ENCODE measurements around the gene SF1.

SF1 gene

GRCh38 chr11:64739871-64740270, 38.5 kb downstream of the SF1 start:
- DNase-seq (ENCODE audit: low read depth in 1 of 2, low spot score in 1 of 2) = no peak
- TF ChIP-seq POLR2AphosphoS5 (IDR thresholded peaks at IDR 0.05; ENCODE audit: low read depth) = no peak
- no peak for TF ChIP-seq SPI1 (IDR thresholded peaks at IDR 0.05; ENCODE audit: borderline replicate concordance, low read depth)
- no peak for TF ChIP-seq REST (IDR thresholded peaks at IDR 0.05; ENCODE audit: insufficient replicate concordance, low read depth)
- no peak for TF ChIP-seq CTCF (IDR thresholded peaks at IDR 0.05; ENCODE audit: insufficient read depth, low read length)
- no peak for TF ChIP-seq GABPA (IDR thresholded peaks at IDR 0.05; ENCODE audit: low read depth)
- Histone ChIP-seq H3K27ac (replicated peaks) (no peak overlapping the region), H3K4me3 (replicated peaks; ENCODE audit: insufficient read depth, low read length) (no peak overlapping the region), H3K27me3 (ENCODE audit: insufficient read depth, poor library complexity, severe bottlenecking) (no peaks in the 10 kb centered on the region)

GRCh38 chr11:64736654-64737053, 41.7 kb downstream of the SF1 start:
- Histone ChIP-seq H3K27me3 (ENCODE audit: insufficient read depth, poor library complexity, severe bottlenecking) (no peaks in the 10 kb centered on the region), H3K27ac (replicated peaks) (no peak overlapping the region), H3K4me3 (replicated peaks; ENCODE audit: insufficient read depth, low read length) (no peak overlapping the region)
- DNase-seq (ENCODE audit: low read depth in 1 of 2, low spot score in 1 of 2) = no peak
- TF ChIP-seq REST (IDR thresholded peaks at IDR 0.05; ENCODE audit: insufficient replicate concordance, low read depth) = no peak
- no peak for TF ChIP-seq SPI1 (IDR thresholded peaks at IDR 0.05; ENCODE audit: borderline replicate concordance, low read depth)
- TF ChIP-seq GABPA (IDR thresholded peaks at IDR 0.05; ENCODE audit: low read depth) = no peak
- no peak for TF ChIP-seq POLR2AphosphoS5 (IDR thresholded peaks at IDR 0.05; ENCODE audit: low read depth)
- TF ChIP-seq CTCF (IDR thresholded peaks at IDR 0.05; ENCODE audit: insufficient read depth, low read length) = no peak

GRCh38 chr11:64735725-64736259, 42.5 kb downstream of the SF1 start:
- Histone ChIP-seq H3K27ac (replicated peaks) (no peak overlapping the region), H3K27me3 (ENCODE audit: insufficient read depth, poor library complexity, severe bottlenecking) (no peaks in the 10 kb centered on the region), H3K4me3 (replicated peaks; ENCODE audit: insufficient read depth, low read length) (no peak overlapping the region)
- TF ChIP-seq GABPA (IDR thresholded peaks at IDR 0.05; ENCODE audit: low read depth) (no peak), POLR2AphosphoS5 (IDR thresholded peaks at IDR 0.05; ENCODE audit: low read depth) (no peak), CTCF (IDR thresholded peaks at IDR 0.05; ENCODE audit: insufficient read depth, low read length) (no peak), SPI1 (IDR thresholded peaks at IDR 0.05; ENCODE audit: borderline replicate concordance, low read depth) (no peak), REST (IDR thresholded peaks at IDR 0.05; ENCODE audit: insufficient replicate concordance, low read depth) (no peak)
- no peak for DNase-seq (ENCODE audit: low read depth in 1 of 2, low spot score in 1 of 2)

Measured in HL-60 (cell line).